ENCODE results near the gene LRRC75B.
A peak's percentile ranks its signal among the peaks of the same experiment; 100 is the strongest.

The LRRC75B gene

DNA sequence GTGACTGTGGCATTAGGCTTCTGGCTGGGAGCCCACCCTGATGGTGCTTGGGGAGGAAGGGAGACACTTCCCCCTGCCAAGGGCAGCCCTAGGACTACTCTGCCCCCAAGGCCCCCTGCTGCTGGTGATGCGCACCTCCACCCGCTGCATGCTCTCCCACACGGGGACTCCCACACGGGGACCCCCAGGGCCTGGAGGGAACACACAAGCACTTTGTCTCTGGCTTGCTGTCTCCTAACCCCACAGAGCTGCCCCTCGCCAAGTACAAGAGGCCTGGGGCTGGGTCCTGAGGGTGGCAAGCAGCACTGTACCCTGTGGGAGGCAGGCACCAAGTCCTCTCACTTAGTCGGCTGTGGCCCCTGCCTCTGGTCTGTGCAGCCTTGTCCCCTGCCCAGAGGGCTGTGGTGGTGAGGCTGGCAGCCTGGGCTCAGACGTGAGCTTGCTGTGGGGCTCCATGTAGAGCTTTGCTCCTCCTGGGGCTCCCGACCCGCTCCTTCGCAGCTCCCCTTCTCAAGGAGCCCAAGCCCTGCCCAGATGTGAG is 7.9 kb downstream of the LRRC75B start:
- DNase-seq = no peak

DNA sequence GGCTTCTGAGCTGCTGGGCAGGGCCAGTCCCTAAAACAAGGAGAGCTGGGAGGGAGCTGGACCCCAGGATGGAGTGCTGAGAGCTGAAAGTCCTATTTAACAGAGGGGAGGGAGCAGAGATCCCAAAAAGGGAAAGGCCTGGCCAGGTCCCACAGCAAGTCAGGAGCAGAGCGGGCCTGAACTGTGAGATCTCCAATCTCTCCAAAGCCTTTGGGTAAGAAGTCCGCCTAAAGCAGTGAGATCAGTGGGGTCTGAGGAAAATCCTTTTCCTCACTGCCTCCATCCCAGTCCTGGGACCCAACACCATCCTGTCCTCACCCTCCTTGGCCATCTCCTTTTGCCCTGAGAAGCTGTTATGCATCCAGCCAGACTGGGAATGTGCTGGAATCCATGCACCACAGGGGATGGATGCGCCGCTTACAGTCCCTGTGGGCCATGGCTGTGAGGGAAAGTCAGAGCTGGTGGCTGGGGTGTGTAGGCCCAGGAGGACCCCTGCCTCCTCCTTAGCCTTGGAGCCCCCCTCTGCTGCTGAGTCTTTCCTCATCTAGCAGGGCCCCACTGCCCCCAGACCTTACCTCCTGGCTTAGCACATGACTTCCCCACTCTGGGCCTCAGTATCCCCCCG is 8.6 kb downstream of the LRRC75B start:
- DNase-seq = no peak

DNA sequence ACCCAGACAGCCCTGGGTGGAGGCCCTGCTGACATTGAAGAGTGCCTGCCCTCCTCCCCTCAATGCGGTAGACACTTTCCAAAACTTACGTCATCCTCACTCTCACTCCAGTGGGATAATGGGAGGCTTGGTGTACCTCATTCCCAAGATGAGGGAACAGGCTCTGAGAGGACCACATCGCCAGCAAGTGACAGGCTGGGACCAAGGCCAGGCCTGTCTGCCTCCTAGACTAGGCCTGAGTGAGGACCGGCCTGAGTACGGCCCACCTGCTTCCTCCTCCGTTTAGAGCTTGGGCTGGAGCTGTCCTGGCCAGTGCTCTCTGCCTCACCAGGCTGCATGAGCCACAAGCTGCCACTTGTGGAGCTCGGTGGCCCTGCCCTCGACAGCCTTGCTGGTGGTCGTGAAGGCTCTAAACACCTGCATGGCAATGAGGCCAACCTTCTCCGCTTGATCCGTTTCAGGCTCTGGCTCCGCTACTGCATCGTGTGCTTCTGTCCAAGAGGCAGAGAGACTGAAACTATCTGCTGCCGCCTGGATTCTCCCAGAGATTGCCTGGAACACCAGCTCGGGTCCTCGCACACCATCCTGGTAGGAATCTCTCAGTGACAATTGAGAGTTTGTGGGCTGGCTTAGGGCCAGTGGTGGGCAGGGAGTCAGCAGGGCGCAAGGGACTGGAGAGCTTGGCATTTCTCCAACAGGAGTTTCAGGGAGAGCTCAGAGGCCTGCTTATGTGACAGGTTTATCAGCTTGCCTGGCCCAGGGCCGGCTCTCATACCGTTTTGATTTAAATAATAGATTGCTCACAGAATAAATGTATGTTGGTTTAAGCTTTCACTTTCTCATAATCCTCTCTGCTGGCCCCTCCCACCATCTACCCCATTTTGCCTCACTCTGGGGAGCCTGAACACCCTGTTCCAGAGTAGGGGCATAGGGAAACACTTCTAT is 9.4 kb downstream of the LRRC75B start:
- no peak for DNase-seq

DNA sequence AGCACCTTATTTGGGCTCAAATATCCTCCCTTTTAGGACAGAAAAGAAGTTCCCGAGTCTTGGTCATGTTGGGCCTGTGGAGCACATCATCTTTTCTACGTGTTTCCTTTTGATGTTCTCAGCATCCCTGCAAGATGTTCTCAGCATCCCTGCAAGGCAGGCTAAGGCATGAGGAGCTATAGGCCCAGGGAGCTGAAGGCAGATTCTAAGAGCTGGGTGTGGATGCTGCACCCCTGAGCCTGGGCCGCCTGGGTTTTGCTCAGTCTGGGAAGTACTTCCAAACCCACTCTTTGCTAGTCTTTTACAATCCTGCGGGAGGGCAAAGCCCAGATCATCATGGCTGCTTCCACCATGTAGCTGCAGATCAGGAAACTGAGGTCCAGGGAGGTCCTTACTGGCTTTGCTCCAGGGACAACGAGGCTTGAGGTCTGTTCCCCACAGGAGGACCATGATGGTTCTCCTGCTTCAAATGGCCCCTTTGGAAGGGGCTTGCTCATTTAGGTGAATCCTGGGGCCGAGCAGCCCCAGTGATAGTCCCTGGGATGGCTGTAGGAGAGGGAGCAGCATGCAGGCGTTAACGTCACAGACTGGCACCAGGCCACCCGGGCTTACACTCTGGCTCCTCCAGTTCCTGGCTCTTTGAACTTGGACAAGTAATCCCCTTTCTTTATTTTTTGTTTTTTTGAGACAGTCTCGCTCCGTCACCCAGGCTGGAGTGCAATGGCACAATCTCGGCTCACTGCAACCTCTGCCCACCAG is 10.6 kb downstream of the LRRC75B start:
- DNase-seq = no peak

DNA sequence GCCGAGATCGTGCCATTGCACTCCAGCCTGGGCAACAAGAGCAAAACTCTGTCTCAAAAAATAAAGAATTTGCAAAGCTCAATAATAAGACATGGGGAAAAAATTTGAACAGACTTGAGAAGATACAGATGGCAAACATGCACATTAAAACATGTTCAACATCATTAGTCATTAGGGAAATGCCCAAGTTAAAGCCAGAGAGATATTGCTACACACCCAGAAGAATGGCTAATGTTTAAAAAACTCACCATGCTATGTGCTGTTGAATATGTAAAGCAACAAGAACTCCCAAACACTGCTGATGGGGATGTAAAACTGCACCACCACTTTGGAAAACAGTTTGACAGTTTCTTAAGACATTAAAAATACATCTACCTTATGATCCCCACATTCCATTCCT is 12.6 kb downstream of the LRRC75B start:
- no peak for DNase-seq

DNA sequence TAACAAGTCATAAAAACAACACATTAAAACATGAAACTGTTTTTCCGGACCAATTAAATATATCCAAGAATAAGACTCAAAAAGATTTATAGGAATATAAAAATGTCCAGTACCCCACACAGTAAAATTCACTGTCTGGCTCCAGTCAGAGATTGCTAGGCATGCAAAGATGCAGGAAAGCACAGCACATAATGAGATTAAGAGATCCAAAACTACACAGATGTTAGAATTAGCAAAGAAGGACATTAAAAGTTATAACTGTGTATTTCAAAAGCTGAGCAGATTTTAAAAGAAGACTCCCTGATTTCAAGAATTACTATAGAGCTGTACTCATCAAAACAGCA is 13.6 kb downstream of the LRRC75B start:
- no peak for DNase-seq

DNA sequence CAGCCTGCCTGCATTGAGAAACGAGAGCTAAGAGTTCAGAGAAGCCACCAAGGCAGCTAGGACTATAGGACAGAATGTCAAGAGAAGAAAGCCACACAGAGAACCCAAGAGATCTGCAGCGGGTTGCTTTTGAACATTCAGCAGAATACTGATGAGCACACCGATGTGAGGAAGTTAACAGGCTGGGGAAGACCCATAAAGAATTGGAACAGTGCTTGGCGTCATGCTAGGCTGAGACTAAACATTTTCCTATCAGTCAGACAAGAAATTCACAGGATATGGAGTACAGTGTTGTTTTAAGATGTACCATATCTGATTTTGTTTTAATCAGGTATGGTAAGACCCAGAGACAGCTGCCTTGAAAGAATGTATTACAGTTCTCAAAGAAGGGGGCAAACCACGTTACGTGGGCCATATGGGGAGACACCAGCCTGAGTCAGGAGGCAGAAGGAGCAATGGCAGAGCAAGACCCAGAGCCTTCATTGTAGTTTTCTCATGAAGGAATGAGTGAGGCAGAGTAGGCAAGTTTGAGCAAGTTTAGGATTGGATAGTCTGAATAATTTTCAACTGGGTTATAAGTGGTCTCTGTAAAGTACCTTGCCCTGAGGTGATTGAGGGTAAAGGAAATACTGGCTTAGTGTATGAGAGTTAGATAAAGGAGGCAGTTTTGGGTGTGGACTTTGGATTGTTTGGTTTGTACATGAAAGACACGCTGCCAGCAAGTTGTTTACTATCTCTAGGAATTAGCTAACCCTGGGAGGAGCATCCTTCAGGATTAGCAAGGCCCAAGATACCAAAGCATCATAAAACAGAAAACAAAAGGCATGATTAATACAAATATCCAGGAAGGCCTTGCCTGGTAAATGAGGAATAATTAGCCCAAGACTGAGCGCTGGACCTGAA is 14.3 kb downstream of the LRRC75B start:
- DNase-seq = no peak

DNA sequence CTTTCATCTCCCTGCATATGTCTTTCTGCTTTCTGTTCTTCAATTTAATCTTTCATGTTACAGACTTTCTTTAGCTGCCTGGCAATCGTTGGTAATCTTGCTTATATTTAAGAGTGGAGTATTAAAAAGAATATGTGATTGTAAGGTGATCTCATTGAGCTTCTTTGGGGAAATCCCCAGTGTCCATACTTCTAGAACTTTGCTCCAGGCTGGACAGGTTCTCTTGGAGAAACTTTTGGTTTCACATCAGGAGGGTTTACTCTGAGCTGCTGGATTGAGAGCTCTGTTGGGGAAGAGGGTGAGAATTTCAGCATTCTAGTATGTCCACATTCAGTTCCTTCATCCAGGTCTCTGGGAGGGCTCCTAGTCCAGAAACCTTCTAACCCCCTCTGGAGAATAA is 16.1 kb downstream of the LRRC75B start:
- DNase-seq = no peak

DNA sequence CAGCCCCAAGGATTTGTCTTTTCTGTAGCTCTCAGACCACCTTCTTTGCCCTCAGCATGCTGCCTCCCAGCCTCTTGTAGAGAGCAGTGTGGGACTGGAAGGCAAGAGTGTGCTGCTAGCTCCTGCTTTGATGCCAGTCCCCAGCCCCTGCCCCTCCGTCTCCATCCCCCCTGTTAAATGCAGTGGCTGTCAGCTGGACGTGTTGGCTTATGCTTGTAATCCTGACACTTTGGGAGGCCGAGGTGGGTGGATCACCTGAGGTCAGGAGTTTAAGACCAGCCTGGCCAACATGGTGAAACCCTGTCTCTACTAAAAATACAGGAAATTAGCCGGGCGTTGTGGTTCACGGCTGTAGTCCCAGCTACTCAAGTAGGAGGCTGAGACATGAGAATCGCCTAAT is 21.6 kb downstream of the LRRC75B start:
- no peak for DNase-seq

DNA sequence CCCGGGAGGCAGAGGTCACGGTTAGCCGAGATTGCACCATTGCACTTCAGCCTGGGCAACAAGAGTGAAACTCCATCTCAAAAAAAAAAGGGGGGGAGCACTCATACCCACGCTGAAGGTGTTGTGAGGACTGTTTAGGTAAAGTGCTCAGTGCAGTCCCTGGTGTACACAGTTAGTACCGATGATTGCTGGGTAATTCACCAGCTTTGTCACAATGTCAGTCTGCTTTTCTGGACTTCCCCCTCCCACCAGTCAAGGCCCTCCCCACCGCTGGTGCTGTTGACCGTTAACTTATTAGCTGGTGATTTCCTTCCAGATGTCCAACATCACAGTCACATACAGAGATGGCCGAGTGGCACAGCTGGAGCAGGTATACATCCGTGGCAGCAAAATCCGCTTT is 25.2 kb downstream of the LRRC75B start:
- DNase-seq = no peak

DNA sequence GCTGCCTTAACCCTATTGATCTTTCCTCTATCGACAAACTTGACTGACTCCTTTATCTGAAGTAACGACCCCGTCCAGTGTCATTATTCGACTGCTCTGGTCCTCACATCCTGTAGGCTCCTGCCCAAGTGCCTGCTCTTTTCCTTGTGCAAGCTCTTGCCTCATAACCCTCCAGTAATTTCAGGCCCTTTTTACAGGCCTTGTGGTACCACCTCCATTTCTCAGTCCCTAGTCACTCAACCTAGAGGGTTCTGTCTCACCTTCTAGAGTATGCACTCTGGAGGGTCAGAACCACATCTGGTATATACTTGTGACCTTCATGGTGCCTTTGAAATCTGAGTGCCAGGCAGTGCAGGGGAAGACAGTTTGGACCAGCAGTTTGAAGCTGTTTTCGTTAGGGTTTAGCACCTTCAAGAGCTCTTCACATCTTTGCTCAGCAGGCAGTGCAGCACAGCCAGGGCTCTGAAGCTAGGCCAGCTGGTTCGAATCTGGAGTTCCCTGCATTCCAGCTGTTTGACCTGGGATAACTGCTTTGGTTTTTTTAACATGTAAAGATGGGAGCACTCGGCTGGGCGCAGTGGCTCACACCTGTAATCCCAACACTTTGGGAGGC is 25.9 kb downstream of the LRRC75B start:
- DNase-seq = no peak

DNA sequence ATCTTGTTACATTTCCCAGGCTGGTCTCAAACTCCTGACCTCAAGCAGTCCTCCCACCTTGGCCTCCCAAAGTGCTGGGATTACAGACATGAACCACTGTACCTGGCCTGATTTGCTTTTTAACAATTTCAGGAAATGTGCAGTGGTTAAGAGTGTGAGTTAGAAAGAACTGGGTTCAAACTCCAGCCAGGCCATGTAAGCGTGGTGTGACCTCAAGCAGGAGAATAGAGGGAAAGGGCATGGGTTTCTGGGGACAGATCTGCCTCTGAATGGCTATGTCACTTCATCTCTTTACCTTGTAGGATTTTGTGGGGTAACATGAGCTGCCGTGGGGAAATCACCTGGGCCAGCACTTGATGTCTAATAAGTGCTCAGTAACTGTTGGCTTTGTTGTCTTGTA is 27.8 kb downstream of the LRRC75B start:
- DNase-seq = no peak

DNA sequence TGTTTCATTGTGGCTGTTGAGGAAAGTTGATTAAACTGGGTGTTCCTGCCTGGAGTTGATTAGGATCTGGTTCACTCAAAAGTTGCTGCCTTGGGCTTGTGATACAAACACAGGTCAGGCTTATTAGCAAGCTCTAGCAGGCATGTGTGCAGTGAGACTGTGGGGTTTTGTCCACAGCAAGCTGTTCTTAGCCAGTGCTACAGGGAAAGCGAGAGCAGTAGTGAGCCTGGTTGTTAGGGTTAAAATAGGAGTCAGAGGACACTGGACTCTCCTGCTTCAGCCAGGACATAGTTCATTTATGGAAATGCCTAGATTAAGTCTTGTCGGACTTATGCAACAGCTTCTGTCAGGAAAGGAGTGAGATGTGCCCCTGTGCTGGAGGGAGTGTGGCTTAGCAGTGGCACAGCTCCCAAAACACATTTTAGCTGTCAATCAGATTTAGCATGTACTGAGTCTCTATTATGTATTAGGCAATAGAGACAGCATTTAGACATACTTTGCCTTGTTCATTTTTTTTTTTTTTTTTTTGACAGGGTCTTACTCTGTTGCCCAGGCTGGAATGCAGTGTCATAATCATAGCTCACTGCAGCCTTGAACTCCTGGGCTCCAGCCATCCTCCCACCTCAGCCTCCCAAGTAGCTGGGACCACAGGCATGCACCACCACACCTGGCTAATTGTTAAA is 28.4 kb downstream of the LRRC75B start:
- no peak for DNase-seq

DNA sequence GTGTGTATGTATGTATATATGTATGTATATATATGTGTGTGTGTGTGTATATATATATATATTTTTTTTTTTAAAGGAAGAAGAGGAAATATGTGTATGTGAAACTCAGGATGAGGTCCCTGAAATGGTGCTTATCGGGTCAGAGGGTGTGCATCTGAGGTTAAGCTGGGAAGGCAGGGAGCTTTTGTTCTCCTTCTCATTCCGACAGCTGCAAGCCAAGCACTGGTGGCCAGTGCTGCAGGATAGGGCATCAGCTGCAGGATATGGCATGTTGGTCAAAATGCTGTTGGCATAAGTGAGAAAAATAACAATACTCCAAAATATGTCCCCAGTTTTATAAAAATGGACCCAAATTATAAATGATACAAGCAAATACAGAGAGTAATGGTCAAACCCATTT is 29.6 kb downstream of the LRRC75B start:
- DNase-seq = no peak

DNA sequence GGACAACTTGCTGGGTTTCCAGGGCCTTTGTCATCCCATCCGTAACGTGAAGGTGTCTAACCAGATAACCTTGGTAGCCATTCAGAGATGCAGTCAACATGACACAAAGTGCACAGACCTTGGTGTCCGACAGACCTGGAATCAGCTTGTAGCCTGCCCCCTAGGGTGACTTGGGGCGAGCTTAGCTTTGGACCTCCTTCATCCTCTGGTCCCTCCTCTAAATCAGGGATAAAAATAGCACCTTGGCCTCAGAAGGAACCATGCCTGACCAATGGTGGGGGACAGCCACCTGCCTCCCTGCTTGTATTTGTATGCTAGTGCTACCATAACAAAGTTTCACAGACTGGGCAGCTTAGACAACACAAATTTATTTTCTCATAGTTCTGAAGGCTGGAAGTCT is 33.4 kb downstream of the LRRC75B start:
- no peak for DNase-seq

DNA sequence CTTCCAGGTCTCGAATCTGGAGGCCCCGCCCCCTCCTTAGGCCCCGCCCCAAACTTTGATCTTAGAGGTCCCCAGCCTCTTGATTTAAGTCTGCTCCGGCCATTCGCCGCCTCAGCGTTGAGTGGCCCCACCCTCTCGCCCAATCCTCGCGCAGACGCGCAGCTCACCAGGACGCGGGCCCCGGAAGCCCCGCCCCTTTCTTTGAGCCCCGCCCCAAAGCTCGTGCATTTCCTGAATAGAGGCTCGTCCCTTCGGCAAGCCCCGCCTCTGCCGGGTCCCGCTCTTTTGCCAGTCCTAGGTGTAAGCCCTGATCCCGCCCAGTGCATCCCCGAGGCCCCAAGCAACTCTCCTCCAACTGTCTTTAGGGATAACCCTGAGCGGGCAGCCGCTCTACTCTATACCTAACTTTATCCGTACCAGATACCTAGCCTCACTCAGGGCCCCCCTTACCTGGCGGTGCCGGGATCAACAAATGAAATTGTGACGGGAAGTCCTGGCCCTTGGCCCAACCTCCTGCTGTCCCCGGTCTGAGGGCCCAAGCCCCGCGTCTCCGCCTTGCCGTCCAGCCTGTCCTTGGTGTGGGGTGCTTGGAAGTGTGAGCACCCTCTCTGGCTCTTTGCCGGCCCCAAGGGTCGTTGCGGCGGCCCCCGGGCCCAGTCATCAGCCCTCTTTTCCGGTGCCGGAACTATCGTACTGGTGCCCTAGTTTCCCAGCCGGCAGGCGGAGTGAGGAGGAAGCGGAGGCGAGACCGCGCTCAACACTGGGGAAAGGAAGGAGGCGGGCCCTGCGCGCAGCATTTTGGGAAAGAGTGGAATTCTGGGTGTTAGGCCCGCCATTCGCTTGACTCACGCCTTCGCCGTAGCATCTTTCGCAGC is 37.5 kb downstream of the LRRC75B start, which contains the start of gene SNRPD3:
SNRPD3 (plus strand) TSS at position 835 of the 875 bp plus-strand sequence. CDS start 1,676 bp downstream, outside the sequence.
- peak; percentile 100 for DNase-seq

DNA sequence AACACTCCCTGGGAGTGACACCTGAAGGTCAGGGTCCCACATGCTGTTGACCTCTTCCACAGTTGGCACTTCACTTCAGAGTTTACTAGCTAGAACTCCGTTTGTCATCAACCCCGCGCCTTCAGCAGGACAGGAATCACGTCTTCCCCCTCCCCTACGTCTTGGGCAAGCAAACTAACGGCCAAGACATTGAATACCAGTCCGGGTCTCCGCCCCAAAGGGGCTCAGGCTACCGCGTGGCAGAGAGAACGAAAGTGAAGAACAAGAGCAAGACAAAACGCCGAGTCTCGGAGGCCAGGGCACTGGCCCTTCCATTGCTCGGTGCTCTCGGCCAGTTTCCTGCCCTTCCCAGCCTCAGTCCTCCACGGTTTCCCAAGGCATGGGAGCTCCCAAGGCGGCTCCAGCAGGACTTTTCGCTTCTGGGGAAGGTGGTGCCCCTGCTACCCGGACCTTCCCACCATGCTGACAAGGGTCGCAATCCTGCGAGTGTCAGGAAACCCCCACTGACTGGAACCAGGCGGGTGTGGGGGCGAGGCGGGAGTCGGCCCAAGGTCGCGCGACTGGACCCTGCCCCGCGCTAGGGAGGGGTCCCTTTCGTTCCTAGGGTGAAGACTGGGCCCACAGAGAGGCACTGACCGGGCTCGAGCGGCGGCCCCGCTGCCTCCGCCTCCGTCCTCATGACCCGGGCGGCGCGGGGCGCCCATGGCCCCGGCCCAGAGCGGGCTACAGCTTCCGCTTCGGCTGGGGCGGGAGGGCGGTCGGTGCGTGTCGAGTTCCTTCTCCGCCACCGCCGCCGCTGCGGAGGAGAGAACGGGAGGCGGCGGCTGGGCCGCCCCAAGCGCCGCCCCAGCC is 38.3 kb downstream of the LRRC75B start, which contains the start of gene GUCD1:
GUCD1 (minus strand) TSS at position 826 of the 852 bp plus-strand sequence; CDS start at position 679, 147 bp downstream.
- DNase-seq = peak; percentile 35 to 37

DNA sequence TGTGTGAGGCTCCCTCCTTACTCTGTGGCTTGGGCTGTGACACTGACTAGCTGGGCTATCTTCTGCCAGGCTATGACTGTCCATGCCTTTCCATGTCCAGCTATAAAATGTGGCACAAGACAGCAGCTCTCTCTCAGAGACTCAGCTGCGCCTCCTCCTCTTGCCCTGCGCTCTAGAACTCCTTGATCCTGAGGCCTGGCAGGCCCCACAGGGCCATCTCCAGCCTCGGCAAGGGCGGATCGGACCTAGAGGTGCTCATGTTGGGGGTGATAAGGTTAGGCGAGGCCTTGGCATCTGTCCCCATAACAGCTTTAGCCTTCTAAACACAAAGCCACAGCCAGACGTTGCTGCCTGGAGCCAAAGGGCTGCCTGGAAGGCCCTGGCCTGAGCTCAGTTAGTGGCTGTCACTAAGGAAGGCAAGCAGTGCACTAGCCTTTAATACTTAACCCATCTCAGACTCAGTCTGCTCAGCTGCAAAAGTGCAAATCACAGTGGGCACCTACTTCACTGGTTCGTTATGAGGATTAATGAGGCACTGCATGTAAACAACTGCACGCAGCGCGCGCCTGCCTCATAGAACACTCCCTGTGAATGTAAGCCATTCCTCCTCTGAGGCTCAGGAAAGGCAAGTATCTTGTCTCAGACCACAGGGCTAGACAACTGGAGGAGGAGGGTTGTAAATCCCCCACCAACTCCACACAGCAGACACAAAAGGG is 39.1 kb downstream of the LRRC75B start:
- DNase-seq = no peak
